Thyroid gland (tissue), 4 donors: Measurements from ENCODE around the gene BLOC1S6.

Experiments used
- CTCF ChIP-seq, 6 experiments: fragments of 200-600 bp in 3 of 6; fragments of 450-650 bp in 3 of 6; sonication (generic) in 3 of 6; IDR thresholded peaks; one replicate each; pipeline ENCODE4 v1.5.1; 2016 to 2019; ENCODE audit warnings: antibody characterized with exemption in 6 of 6, mild to moderate bottlenecking in 2 of 6, inconsistent platforms in 1 of 6, moderate library complexity in 1 of 6
- POLR2A ChIP-seq, 2 donors: fragments of 450-650 bp; IDR thresholded peaks; one replicate each; pipeline ENCODE4 v1.6.1; 2017; ENCODE audit warnings: antibody characterized with exemption in 2 of 2, mild to moderate bottlenecking in 2 of 2, moderate library complexity in 1 of 2

GRCh38 chr15:45606841-45607240 lies 19.7 kb downstream of the BLOC1S6 start:
- TF ChIP-seq CTCF (IDR thresholded peaks at IDR 0.05), result no peak
- no peak for TF ChIP-seq POLR2A (IDR thresholded peaks at IDR 0.05)
